Measurements from ENCODE around the gene OR51M1. TPM values are rescaled to one million over a fixed set of nuclear protein-coding genes. Genes with fewer than 3 reads are reported as not detected.
"Not testable (repeated sequence)": the region's sequence is repeated elsewhere in the genome, so short reads cannot be mapped to it uniquely, and the experiment has no call there.

Gene OR51M1
- total RNA-seq, 4 donors from 2014 or later = not detected

DNA sequence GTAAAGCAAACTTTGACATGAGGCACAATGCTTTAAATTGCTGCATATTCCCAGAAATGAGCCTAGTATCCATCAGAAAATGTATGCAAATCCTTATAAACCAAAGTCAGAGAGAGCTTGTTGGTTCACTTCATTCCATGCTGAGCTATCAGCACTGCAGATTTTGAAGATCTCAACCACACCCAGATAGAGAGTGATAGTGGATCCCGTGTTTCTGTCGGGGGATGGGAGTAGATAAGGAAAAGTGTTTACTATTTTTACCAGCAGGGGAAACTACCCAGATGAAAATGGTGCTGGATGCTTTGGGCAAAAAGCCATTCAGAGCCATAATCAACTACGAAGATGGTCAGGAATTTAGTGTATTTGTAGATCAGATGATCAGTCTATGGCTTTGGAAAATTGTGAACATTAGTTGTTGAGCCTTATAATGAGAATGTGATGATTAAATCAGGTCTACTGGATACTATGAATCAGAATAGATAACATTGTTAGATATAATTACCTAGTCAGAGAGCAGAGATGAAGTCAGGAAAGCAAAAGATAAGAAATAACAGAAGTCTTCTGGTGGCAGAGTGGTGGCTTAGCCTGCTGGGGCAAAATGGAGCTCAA, 21.5 kb upstream of the OR51M1 start:
- no peaks in the 10 kb centered on the region for H3K9me3 ChIP-seq
- intact Hi-C loops (cut with DNase I) = no loop called here
- H3K27ac ChIP-seq = no peak overlapping the region
- WGBS, 2 donors = 53 to 64% methylated on average over 3 of the region's 3 CpGs
- no peaks in the 10 kb centered on the region for H3K27me3 ChIP-seq
- H3K4me3 ChIP-seq (replicated peaks in 1 of 3) = no peak overlapping the region
- H3K36me3 ChIP-seq = no peaks in the 10 kb centered on the region
- H3K4me1 ChIP-seq = no peaks in the 10 kb centered on the region
- TF ChIP-seq, protein P1, sequence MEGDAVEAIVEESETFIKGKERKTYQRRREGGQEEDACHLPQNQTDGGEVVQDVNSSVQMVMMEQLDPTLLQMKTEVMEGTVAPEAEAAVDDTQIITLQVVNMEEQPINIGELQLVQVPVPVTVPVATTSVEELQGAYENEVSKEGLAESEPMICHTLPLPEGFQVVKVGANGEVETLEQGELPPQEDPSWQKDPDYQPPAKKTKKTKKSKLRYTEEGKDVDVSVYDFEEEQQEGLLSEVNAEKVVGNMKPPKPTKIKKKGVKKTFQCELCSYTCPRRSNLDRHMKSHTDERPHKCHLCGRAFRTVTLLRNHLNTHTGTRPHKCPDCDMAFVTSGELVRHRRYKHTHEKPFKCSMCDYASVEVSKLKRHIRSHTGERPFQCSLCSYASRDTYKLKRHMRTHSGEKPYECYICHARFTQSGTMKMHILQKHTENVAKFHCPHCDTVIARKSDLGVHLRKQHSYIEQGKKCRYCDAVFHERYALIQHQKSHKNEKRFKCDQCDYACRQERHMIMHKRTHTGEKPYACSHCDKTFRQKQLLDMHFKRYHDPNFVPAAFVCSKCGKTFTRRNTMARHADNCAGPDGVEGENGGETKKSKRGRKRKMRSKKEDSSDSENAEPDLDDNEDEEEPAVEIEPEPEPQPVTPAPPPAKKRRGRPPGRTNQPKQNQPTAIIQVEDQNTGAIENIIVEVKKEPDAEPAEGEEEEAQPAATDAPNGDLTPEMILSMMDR (IDR thresholded peaks at IDR 0.05) = no peak
- TF ChIP-seq POLR2A (IDR thresholded peaks at IDR 0.05) = no peak
- no peak for DNase-seq

DNA sequence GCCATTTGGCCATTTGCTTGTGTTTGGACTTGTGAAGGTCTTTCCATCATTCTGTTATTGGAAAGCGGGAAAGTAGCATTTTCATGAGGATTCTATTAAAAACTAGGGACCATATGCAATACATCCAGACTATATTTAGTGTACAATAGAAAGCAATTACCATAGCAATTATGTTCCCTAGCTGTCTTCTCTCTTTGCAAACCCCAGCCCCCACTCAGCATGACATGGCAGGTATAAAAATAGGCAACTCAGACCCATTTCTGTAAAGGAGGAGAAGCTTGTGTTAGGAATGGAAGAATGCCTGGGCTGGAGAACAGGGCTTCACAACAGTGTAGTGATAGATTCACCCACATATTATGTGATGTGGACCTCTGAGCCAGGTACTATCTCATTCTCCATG, 19.9 kb upstream of the OR51M1 start:
- TF ChIP-seq, protein P1 (IDR thresholded peaks at IDR 0.05) = no peak
- TF ChIP-seq POLR2A (IDR thresholded peaks at IDR 0.05) = no peak
- Histone ChIP-seq H3K27ac (no peak overlapping the region), H3K36me3 (no peaks in the 10 kb centered on the region), H3K4me1 (no peaks in the 10 kb centered on the region), H3K4me3 (replicated peaks in 1 of 3) (no peak overlapping the region), H3K9me3 (no peaks in the 10 kb centered on the region), H3K27me3 (no peaks in the 10 kb centered on the region)
- 88 to 91% methylated on average over 1 of the region's 1 CpG for WGBS, 2 donors
- DNase-seq = no peak
- intact Hi-C loops (cut with DNase I) = no loop called here

DNA sequence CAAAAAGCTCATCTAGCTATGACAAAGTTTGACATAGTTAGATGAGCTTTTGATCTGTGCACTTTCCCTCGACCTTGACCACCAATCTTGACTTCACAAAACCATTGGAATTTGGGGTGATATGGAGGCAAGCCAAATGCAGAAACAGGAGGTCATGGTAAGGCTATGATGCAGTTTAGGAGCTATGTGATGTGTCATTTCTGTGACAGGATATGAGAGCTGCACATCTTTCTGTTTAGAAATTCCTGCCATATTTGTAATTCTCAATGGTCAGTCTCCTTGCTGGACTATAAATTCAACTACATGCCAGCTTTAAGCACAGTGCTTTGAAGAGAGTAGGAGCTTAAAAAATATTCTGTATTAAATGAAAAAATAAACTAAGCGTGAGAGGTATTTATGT, 19.4 kb upstream of the OR51M1 start:
- H3K4me3 ChIP-seq (replicated peaks in 1 of 3) = no peak overlapping the region
- intact Hi-C loops (cut with DNase I) = no loop called here
- 64 to 66% methylated on average over 2 of the region's 2 CpGs for WGBS, 2 donors
- no peak overlapping the region for H3K27ac ChIP-seq
- no peak for DNase-seq
- H3K4me1 ChIP-seq = no peaks in the 10 kb centered on the region
- no peaks in the 10 kb centered on the region for H3K9me3 ChIP-seq
- no peaks in the 10 kb centered on the region for H3K36me3 ChIP-seq
- TF ChIP-seq POLR2A (IDR thresholded peaks at IDR 0.05) = no peak
- TF ChIP-seq, protein P1 (IDR thresholded peaks at IDR 0.05) = no peak
- H3K27me3 ChIP-seq = no peaks in the 10 kb centered on the region

DNA sequence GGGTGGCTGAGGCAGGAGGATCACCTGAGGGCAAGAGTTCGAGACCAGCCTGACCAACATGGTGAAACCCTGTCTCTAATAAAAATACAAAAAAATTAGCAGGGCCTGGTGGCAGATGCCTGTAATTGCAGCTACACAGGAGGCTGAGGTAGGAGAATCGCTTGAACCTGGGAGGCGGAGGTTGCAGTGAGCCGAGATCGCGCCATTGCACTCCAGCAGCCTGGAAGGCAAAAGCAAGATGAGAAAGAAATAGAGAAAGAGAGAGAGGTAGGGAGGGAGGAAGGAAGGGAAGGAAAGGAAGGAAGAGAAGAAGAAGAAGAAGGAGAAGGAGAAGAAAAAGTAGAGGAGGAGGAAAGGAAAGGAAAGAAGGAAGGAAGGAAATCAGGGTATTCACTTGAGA, 17.2 kb upstream of the OR51M1 start:
- WGBS, 2 donors = 83 to 87% methylated on average over 6 of the region's 6 CpGs
- H3K4me1 ChIP-seq; intact Hi-C loops (cut with DNase I); H3K36me3 ChIP-seq; H3K27ac ChIP-seq; H3K27me3 ChIP-seq; H3K4me3 ChIP-seq (replicated peaks in 1 of 3); DNase-seq; H3K9me3 ChIP-seq: not testable (repeated sequence)

DNA sequence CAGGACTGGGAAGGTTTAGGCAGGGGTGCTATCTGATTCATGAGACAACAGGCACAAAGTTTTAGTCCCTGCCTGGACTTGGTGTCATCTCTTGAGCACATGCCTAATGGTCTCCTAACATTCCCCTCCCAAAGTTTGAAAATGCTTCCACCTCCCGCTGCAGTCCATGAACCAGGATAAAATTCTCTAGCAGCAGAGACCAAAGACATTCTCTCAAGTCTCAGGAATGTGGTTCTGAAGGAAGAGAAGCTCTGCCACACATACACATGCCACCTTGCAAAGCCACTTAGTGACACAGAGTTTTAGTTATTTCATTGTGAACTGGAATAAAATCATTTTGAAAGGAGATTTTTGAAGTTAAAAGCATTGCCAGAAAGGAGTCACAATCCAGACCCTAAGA, 16.8 kb upstream of the OR51M1 start:
- TF ChIP-seq, protein P1 (IDR thresholded peaks at IDR 0.05) = no peak
- TF ChIP-seq POLR2A (IDR thresholded peaks at IDR 0.05) = no peak
- 41 to 70% methylated on average over 1 of the region's 1 CpG for WGBS, 2 donors
- Histone ChIP-seq H3K27me3 (no peaks in the 10 kb centered on the region), H3K27ac (no peak overlapping the region), H3K4me1 (no peaks in the 10 kb centered on the region), H3K4me3 (replicated peaks in 1 of 3) (no peak overlapping the region), H3K36me3 (no peaks in the 10 kb centered on the region), H3K9me3 (no peaks in the 10 kb centered on the region)
- intact Hi-C loops (cut with DNase I) = no loop called here
- DNase-seq = no peak
